Uterus (tissue), 2 donors: ENCODE measurements around the gene CBFB.

Source experiments
- CTCF ChIP-seq, 4 experiments: fragments of 200-600 bp in 2 of 4; fragments of 450-650 bp in 2 of 4; sonication (generic) in 2 of 4; IDR thresholded peaks; one replicate each; pipeline ENCODE4 v1.5.1; 2016 to 2019; ENCODE audit warnings: antibody characterized with exemption in 4 of 4, mild to moderate bottlenecking in 2 of 4, moderate library complexity in 1 of 4
- POLR2A ChIP-seq, 2 donors: fragments of 450-650 bp; IDR thresholded peaks; one replicate each; pipeline ENCODE4 v1.6.1; 2016; ENCODE audit warnings: antibody characterized with exemption in 2 of 2, mild to moderate bottlenecking in 1 of 2, moderate library complexity in 1 of 2

GRCh38 chr16:67040906-67041305, 12.0 kb downstream of the CBFB start:
- TF ChIP-seq CTCF (IDR thresholded peaks at IDR 0.05) (no peak), POLR2A (IDR thresholded peaks at IDR 0.05) (no peak)
